GM04503 (cell line): Measurements from ENCODE around the gene TRIM8.

ENCODE experiments used
- DNase-seq: peaks from one replicate; pipeline ENCODE4 v3.0.0-alpha.2; 2012; ENCODE audit warnings: low read depth

Gene TRIM8

DNA sequence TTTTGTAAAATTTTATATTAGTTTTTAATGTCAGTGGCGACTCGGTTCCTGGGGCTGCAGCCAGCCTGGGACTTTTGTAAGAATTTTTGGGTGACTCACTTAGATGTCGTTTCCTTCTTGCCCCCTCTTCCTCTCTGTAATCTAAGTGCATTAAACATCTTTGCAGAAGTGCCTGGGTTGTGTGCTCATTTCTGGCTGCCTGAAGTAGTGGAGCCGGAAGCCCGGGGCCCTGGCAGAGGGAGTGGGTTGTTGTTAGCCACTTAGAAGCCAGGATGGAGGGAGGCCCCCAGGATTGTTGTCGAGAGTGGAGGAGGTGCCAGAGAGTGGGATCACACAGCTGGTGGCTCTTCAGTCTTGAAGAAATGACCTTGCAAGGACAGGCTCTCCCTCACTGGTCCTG is 11.0 kb upstream of the TRIM8 start:
- DNase-seq = no peak

GRCh38 chr10:102633848-102634247 is 10.4 kb upstream of the TRIM8 start:
- DNase-seq = no peak

DNA sequence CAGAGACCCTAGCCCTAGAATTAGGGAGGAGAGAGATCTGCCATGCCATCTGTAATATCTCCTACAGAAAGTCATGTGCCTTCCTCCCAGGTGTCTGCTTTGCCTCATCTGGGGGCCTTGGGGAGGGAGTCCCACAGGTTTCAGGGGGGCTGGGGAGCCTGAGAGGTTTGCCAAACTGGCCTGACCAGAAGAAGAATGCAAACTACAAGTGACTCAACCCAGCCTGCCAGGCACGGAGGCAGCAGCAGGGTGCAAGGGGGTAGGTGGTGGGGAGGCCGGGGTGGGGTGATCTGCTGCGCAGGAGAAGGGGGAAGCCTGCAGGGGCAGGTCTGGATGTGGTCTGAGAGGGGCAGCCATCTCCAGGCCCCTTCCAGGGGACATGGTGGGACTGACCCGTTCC is 9.6 kb upstream of the TRIM8 start:
- DNase-seq = no peak

DNA sequence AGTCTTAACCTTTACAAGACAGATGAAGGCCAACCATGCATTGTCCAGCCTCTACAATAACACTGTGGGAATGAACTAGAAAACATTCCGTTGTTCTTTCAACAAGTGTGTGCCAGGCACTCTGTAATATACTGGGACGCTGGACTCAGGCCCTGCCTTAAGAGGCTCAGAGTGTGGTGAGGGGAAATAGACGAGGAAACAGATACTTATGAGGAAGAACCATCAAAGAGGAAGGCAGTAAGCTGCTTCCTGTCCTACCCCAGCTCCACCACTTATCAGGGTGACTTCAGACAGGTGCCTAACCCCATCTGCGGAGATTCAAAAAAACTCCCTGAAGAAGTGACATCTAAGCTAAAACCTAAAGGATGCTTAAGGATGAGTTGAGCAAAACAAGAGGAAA is 8.9 kb upstream of the TRIM8 start:
- DNase-seq = no peak

- DNase-seq = no peak
Measured at GRCh38 chr10:102639537-102639936, 4.7 kb upstream of the TRIM8 start.

DNA sequence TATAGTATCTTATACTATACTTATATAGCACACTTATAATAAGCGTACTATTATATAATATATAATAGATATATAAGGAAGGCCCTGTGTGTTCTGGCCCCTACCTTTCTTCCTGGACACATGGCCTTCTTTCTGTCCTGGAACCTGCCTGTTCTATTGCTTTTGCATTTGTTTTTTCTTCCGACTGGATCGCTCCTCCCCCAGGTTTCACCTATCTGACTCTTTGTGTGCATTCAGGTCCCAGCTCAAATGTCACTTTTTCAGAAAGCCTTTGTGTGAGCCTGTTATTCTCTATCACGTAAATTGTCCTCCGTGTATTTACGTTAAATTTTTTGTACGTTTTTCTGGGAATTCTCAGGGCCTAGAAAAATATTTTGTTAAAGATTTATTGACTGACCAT is 2.9 kb upstream of the TRIM8 start:
- DNase-seq = no peak

GRCh38 chr10:102641880-102642735 is 2.2 kb upstream of the TRIM8 start:
- peak; percentile 78 for DNase-seq

DNA sequence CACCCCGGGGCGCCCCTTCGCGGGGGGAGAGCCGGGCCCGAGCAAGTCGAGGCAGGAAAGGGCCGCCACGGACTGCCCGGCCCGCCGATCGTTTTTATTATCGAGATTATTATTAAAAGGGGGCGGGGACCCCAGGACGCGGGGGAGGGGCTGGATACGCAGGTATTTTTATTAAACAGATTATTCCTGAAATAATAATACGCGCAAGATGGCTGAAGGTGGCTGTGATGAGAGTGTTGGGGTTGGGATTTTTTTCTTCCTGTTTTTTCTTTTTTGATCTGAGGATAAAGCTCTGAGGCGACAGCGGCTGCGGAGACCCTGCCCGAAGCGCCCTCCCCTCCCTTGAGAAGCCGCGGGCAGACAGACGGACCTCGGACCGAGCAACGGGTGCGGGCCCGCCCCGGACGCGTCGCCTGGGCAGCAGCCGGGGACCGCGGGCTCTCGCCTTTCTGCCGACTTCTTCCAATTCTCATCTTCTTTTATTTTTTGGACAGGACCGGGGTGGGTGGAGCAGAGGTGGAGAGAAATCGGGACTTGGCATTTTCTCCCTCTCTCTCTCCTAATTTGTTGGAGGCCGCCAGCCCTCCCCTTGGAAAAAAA is 1.4 kb upstream of the TRIM8 start:
- no peak for DNase-seq

DNA sequence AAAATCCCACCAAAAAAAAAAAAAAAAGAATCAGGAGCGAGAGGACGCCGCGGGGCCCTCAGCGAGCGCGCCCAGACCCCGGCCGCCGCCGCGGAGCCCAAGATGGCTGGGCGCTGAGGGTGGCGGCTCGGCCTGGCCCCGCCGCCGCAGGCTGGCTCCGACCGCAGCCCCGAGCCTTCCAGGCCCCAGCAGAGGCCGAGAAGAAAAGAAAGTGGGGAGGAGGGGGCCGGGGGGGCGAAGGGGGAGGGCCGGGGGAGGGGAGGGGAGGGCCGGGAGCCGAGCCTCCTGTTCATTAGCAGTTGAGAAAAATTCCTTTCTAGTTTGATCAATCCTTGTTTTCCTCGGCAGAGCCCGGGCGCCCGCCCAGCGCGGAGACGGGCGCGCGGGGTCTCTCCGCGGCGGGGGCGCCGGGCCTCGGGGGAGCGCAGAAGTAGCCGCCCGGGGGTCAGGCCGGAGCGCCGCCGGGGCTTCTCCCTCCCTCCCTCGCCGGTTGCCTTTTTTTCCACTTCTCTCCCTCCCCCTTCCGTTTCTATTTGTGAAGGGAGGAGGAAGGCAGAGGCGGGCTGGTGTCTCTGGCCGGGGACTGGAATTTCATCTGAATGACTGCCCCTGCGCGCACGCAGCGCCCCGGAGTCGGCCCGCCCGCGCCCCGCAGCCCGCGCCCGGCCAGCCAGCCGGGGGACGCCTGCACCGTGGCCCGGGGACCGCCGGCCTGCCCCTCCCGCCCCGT is 778 bp upstream of the TRIM8 start:
- DNase-seq = no peak

GRCh38 chr10:102644646-102645387 is 538 bp downstream of the TRIM8 start:
- no peak for DNase-seq

DNA sequence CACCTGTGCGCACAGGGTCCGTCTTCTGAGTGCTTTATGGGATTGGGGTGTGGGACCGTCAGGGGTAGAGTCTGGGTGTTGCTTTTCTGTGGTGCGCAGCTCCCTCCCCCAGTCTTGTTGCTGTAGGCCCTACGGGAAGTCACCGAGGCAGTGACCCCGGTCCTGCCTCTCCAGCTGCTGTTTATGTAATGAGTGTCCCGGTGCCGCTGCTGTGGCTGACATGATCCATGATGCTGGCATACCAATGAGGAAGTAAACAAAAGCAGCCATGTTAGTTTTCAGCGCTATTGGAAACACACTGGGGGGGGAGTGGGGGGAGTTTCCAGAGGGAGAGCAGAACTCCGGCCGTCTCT is 1.1 kb downstream of the TRIM8 start:
- DNase-seq = no peak

DNA sequence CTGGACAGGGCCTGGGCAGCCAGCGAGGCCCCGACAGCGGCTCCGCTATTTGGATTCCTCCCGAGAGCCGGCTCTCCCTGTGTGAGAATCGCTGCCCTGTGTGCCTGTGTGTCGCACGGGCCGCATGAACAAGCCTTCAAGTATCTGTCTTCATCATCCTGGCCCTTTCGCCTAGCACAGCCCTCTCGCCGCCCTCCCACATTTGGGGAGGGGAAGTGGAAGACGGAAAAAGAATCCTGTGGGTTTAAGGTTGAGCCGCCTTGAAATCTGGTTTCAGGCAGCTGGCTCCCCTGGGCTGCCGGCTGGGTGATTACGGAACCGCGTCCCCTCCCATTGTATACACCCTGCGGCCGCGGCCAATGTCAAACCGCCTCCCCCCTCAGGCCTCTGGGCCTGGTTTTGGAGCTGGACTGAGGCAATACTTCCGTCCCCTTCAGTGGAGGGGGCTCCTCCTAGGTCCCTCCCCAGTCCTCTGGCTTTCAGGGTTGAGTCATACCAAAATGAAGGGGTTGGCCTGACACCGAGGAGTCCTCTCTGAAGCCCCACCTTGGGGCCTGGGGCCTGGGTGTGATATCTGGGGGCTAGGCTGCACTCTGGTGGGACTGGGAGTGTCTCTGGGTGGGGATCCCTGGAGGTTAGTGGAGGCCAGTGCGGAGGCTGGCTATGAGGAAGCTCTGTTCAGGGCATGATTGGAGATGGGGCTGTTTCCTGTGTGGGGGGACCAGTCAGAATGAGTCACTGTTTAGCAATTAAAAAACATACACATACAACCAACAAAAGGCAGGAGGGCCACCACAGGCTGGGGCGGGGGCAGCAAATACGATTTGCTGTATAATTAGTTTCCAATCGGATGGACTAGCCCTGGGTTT is 1.7 kb downstream of the TRIM8 start:
- DNase-seq = peak; percentile 89

GRCh38 chr10:102646610-102647442 is 2.5 kb downstream of the TRIM8 start:
- no peak for DNase-seq

DNA sequence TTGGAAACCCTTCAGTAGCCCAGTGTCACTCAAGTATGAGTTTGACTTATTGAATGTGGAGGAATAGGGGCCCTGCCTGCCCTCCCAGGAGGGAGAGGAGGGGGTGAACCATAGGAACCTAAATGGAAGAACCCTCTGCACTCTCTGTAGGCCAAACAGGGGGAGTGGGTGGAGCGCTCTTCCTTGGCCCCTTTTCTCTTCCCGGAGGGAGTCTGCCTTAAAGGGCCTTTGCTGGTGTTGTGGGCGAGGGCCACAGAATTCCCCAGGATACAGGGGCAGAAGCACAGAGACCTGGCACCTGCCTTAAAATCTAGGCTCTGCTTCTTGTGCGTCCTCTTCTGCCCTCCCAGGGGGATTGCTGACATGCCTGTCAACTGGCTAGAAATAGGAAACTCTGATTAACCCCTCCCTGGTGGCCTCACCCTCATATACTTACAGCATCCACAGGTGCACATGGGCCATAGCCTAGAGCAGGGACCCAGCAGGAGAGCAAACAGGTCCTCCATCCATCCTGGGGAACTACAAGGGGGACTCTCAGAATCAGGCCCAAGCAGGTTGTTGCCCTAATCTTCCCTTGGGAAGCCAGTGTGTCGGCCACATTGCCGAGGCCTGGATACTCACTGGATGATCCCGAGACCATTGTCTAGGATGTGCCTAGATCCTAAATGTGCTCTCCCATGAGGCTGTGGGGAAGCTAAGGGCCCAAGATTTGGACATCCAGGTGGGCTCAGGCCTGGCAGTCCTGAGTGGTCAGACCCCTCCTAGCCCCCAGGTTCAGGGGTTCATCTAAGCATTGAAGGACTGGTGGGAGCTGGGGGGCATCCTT is 3.4 kb downstream of the TRIM8 start:
- DNase-seq = no peak

DNA sequence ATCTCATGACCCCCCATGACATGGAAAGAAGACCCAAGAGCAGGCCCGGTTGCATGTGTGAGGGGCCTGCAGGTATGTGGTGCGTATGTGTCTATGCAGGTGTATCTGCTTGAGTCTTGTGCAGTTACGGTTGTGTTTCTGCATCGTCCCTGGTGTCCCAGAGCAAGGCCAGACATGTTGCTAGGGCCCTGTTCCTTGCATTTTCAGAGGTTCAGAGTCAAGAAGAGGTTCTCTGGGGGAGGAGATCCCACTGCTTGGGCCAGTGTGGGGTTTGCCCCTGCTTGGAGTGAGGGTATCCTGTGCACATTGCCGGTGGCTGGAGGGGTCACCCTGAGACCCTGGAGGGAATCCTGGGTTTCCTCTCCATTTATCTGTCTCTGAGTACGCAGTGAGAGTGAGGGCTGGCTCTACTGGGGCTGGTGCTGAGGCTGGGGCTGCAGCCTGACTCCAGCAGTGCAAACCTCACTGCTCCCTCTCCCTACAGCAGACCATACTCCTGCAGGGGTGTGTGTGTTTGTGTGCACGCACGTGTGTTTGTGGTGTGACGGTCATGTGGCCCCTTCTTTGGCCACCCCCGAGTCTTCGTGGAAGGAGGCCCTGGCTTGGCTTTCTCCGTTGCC is 4.1 kb downstream of the TRIM8 start:
- DNase-seq = no peak

DNA sequence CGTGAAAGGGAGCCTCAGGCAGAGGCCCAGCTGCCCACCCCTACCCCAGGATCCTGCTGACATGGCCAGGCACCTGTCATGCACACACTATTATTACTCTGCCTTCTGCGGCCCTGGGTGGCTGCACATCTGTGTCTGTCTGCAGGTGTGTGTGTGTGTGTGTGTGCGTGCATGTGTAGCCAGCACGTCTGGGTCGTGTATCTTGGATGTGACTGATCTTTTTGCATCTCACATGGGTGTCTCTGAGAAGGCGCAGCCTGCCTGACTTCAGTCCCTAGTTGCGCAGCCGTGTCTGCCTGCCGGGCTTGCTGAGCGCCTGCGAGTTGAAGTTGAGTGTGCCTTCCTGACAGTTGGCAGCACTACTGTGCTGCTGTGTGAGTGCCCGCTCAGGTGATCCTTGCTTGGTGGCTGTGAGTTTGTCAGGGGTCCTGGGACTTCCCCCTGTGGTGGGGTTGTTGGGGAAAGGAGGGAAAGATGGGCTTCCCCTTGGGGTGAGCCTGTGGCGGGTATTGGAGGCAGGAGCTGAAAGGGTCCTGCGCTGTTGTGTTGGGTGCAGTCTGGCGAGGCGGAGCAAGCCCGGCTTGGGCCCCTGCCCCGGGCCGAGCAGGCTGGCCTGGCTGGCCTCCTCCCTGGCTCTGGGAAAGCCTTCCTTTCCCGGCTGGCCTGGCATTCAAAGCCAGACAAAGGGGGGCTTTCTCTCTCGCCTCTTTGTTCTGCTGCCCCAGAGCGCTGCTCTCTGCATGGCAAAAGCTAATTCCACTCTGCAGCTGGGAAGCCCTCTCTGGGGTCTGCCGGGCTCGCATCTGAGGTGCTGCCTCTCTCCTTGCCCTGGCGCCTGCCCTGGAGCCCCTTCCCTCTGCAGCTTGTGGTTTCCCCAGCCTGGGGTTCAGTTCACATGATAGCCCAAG is 4.9 kb downstream of the TRIM8 start:
- no peak for DNase-seq

GRCh38 chr10:102649797-102650654 is 5.7 kb downstream of the TRIM8 start:
- DNase-seq = no peak
